Measurements from ENCODE around the gene TMEM14A.
"Not testable (repeated sequence)": the region's sequence is repeated elsewhere in the genome, so short reads cannot be mapped to it uniquely, and the experiment has no call there.

The TMEM14A gene

GRCh38 chr6:52655941-52656340 is 15.0 kb upstream of the TMEM14A start:
- not testable (repeated sequence) for DNase-seq (ENCODE audit: low read depth in 2 of 3, low spot score in 2 of 3)

- no peak for DNase-seq (ENCODE audit: low read depth in 2 of 3, low spot score in 2 of 3)
Observed at GRCh38 chr6:52657870-52658269, 13.0 kb upstream of the TMEM14A start.

- no peak for DNase-seq (ENCODE audit: low read depth in 2 of 3, low spot score in 2 of 3)
Observed at GRCh38 chr6:52661551-52661950, 9.4 kb upstream of the TMEM14A start.

GRCh38 chr6:52662031-52662430 is 8.9 kb upstream of the TMEM14A start:
- DNase-seq (ENCODE audit: low read depth in 2 of 3, low spot score in 2 of 3): no peak

GRCh38 chr6:52663120-52663935 is 7.6 kb upstream of the TMEM14A start:
- DNase-seq (ENCODE audit: low read depth in 2 of 3, low spot score in 2 of 3): no peak

GRCh38 chr6:52663936-52664185 is 7.1 kb upstream of the TMEM14A start:
- no peak for DNase-seq (ENCODE audit: low read depth in 2 of 3, low spot score in 2 of 3)

GRCh38 chr6:52664186-52664990 is 6.5 kb upstream of the TMEM14A start:
- peak; percentile 29 to 53 (median 51) for DNase-seq (ENCODE audit: low read depth in 2 of 3, low spot score in 2 of 3)

- DNase-seq (ENCODE audit: low read depth in 2 of 3, low spot score in 2 of 3): no peak
Observed at GRCh38 chr6:52664991-52665686, 5.8 kb upstream of the TMEM14A start.

GRCh38 chr6:52666071-52666470 is 4.8 kb upstream of the TMEM14A start:
- no peak for DNase-seq (ENCODE audit: low read depth in 2 of 3, low spot score in 2 of 3)

- no peak for DNase-seq (ENCODE audit: low read depth in 2 of 3, low spot score in 2 of 3)
Observed at GRCh38 chr6:52666523-52666922, 4.4 kb upstream of the TMEM14A start.

GRCh38 chr6:52667572-52667971 is 3.3 kb upstream of the TMEM14A start:
- DNase-seq (ENCODE audit: low read depth in 2 of 3, low spot score in 2 of 3): no peak

- no peak for DNase-seq (ENCODE audit: low read depth in 2 of 3, low spot score in 2 of 3)
Observed at GRCh38 chr6:52671676-52672075, 763 bp downstream of the TMEM14A start.

- DNase-seq (ENCODE audit: low read depth in 2 of 3, low spot score in 2 of 3): no peak
Observed at GRCh38 chr6:52672412-52673025, 1.6 kb downstream of the TMEM14A start.

GRCh38 chr6:52674666-52675065 is 3.8 kb downstream of the TMEM14A start:
- DNase-seq (ENCODE audit: low read depth in 2 of 3, low spot score in 2 of 3): no peak

GRCh38 chr6:52675372-52675771 is 4.5 kb downstream of the TMEM14A start:
- no peak for DNase-seq (ENCODE audit: low read depth in 2 of 3, low spot score in 2 of 3)

- DNase-seq (ENCODE audit: low read depth in 2 of 3, low spot score in 2 of 3): not testable (repeated sequence)
Observed at GRCh38 chr6:52676631-52677030, 5.7 kb downstream of the TMEM14A start.

GRCh38 chr6:52681416-52681815 is 10.5 kb downstream of the TMEM14A start:
- DNase-seq (ENCODE audit: low read depth in 2 of 3, low spot score in 2 of 3): no peak

GRCh38 chr6:52686878-52687699 is 16.2 kb downstream of the TMEM14A start:
- DNase-seq (ENCODE audit: low read depth in 2 of 3, low spot score in 2 of 3): no peak

- no peak for DNase-seq (ENCODE audit: low read depth in 2 of 3, low spot score in 2 of 3)
Observed at GRCh38 chr6:52689857-52690256, 18.9 kb downstream of the TMEM14A start.

GRCh38 chr6:52691718-52692117 is 20.8 kb downstream of the TMEM14A start:
- DNase-seq (ENCODE audit: low read depth in 2 of 3, low spot score in 2 of 3): no peak

GRCh38 chr6:52693773-52694172 is 22.9 kb downstream of the TMEM14A start:
- DNase-seq (ENCODE audit: low read depth in 2 of 3, low spot score in 2 of 3): no peak

All from activated CD8-positive, alpha-beta memory T cell treated with anti-CD3 and anti-CD28 coated beads for 48 hours (primary cell).